ENCODE measurements around the gene C1QTNF2.

C1QTNF2 gene

GRCh38 chr5:160371294-160371693 is 868 bp upstream of the C1QTNF2 start:
- DNase-seq: no peak

- DNase-seq: no peak
These were observed 248 bp upstream of the C1QTNF2 start for GRCh38 chr5:160370713-160371034.

GRCh38 chr5:160367885-160368284 is 2.5 kb downstream of the C1QTNF2 start:
- no peak for DNase-seq

GRCh38 chr5:160367261-160367660 is 3.2 kb downstream of the C1QTNF2 start:
- DNase-seq: no peak

GRCh38 chr5:160366230-160366629 is 4.2 kb downstream of the C1QTNF2 start:
- no peak for DNase-seq

GRCh38 chr5:160363660-160364395 is 6.6 kb downstream of the C1QTNF2 start:
- no peak for DNase-seq

GRCh38 chr5:160363211-160363610 is 7.2 kb downstream of the C1QTNF2 start:
- no peak for DNase-seq

- DNase-seq: no peak
These were observed 8.7 kb downstream of the C1QTNF2 start for GRCh38 chr5:160361624-160362228.

GRCh38 chr5:160360310-160360709 is 10.1 kb downstream of the C1QTNF2 start:
- DNase-seq: no peak

GRCh38 chr5:160359816-160360215 is 10.6 kb downstream of the C1QTNF2 start:
- no peak for DNase-seq

GRCh38 chr5:160359242-160359641 is 11.2 kb downstream of the C1QTNF2 start:
- no peak for DNase-seq

GRCh38 chr5:160357861-160358411 is 12.5 kb downstream of the C1QTNF2 start:
- no peak for DNase-seq

- DNase-seq: no peak
These were observed 13.0 kb downstream of the C1QTNF2 start for GRCh38 chr5:160357394-160357793.

GRCh38 chr5:160356550-160357347 is 13.7 kb downstream of the C1QTNF2 start:
- DNase-seq: no peak

GRCh38 chr5:160354666-160355065 is 15.8 kb downstream of the C1QTNF2 start:
- DNase-seq: no peak

- DNase-seq: no peak
These were observed 17.0 kb downstream of the C1QTNF2 start for GRCh38 chr5:160353379-160353778.

- no peak for DNase-seq
These were observed 18.1 kb downstream of the C1QTNF2 start for GRCh38 chr5:160352308-160352707.

GRCh38 chr5:160349935-160350303 is 20.5 kb downstream of the C1QTNF2 start:
- no peak for DNase-seq

GRCh38 chr5:160349249-160349934 is 21.0 kb downstream of the C1QTNF2 start:
- DNase-seq: no peak

- no peak for DNase-seq
These were observed 22.3 kb downstream of the C1QTNF2 start for GRCh38 chr5:160348080-160348479.

GRCh38 chr5:160347448-160347847 is 23.0 kb downstream of the C1QTNF2 start:
- DNase-seq: no peak

GRCh38 chr5:160342413-160342941 is 27.9 kb downstream of the C1QTNF2 start:
- no peak for DNase-seq

GRCh38 chr5:160341309-160341870 is 29.0 kb downstream of the C1QTNF2 start:
- DNase-seq: no peak
